GM12875 (cell line): ENCODE measurements around the gene UQCRQ.

ENCODE experiments used
- H3K4me3 ChIP-seq: one replicate; pipeline ENCODE4 v1.5.1; 2011; ENCODE audit warnings: low read depth, low read length, control low read depth
- CTCF ChIP-seq: IDR thresholded peaks from 2 replicates; pipeline ENCODE4 v1.5.1; 2011; ENCODE audit warnings: low read depth, mild to moderate bottlenecking, control low read depth, inconsistent platforms, low read length, moderate library complexity, borderline replicate concordance; ENCODE audit not compliant: insufficient read depth

UQCRQ gene

GRCh38 chr5:132827943-132828673 lies 38.3 kb upstream of the UQCRQ start:
- TF ChIP-seq CTCF = no peak
- H3K4me3 ChIP-seq = no peak overlapping the region

- no peak for TF ChIP-seq CTCF
Observed at GRCh38 chr5:132828846-132829494, 37.5 kb upstream of the UQCRQ start.

GRCh38 chr5:132829742-132830435 lies 36.6 kb upstream of the UQCRQ start:
- TF ChIP-seq CTCF = peak; percentile 97

More at GRCh38 chr5:132828846-132829494, 37.5 kb upstream of the UQCRQ start:
- H3K4me3 ChIP-seq = no peak overlapping the region

GRCh38 chr5:132830436-132831094 lies 35.9 kb upstream of the UQCRQ start, which contains the start of gene SHROOM1:
Gene SHROOM1, minus strand, starts transcription at chr5:132830647. Its CDS starts 4,507 bp downstream, at chr5:132826140.
- TF ChIP-seq CTCF = no peak
- H3K4me3 ChIP-seq = peak within 1 kb of the TSS; percentile 61

More at GRCh38 chr5:132829742-132830435, 36.6 kb upstream of the UQCRQ start:
- H3K4me3 ChIP-seq = peak overlapping the region; percentile 61

GRCh38 chr5:132831095-132831860 lies 35.2 kb upstream of the UQCRQ start:
- H3K4me3 ChIP-seq = peak overlapping the region; percentile 61
- TF ChIP-seq CTCF = no peak

GRCh38 chr5:132832612-132833011 lies 33.8 kb upstream of the UQCRQ start:
- no peak for TF ChIP-seq CTCF
- H3K4me3 ChIP-seq = no peak overlapping the region
